SK-N-SH (cell line): ENCODE data around the gene SPAG6. TPM values are rescaled to one million over a fixed set of nuclear protein-coding genes. Genes with fewer than 3 reads are reported as not detected.
A peak's percentile ranks its signal among the peaks of the same experiment; 100 is the strongest.

Experiments used
- CTCF ChIA-PET: fragments of 300-600, 350-600 bp; formaldehyde crosslinking; extraction: SDS; loops from one replicate; lab custom pipeline; 2021; lab: Yijun Ruan, JAX
- POLR2A ChIA-PET: fragments of 350-600 bp; sonication (Branson Sonifier 250); formaldehyde crosslinking; extraction: SDS; loops from one replicate; lab custom pipeline; 2020; ENCODE audit warnings: antibody characterized with exemption, inconsistent platforms; lab: Yijun Ruan, JAX
- DNase-seq: peaks from one replicate; pipeline ENCODE4 v3.0.0; 2012
- H2AFZ ChIP-seq: fragments of 200-600 bp; sonication (generic); 2 replicates; pipeline ENCODE4 v1.8.1; 2016; ENCODE audit warnings: antibody characterized with exemption, mild to moderate bottlenecking, low read depth
- H3F3A ChIP-seq: fragments of 200-600 bp; sonication (generic); replicated peaks from 2 replicates; pipeline ENCODE3; 2016; ENCODE audit warnings: antibody characterized with exemption, mild to moderate bottlenecking; ENCODE audit not compliant: insufficient read depth
- H3K27ac ChIP-seq, 2 experiments: fragments of 200-500 bp in 1 of 2; fragments of 200-600 bp in 1 of 2; sonication (Bioruptor generic) in 1 of 2; sonication (generic), shearing (Covaris generic) in 1 of 2; 2 replicates each; pipeline versions ENCODE4 v1.5.1 to v1.6.1; 2014 to 2016; ENCODE audit warnings: low read depth in 2 of 2, inconsistent platforms in 1 of 2, low read length in 1 of 2, mild to moderate bottlenecking in 1 of 2, mixed read lengths in 1 of 2
- H3K27me3 ChIP-seq: fragments of 200-600 bp; sonication (generic), shearing (Covaris generic); 2 replicates; pipeline ENCODE4 v1.6.1; 2016; ENCODE audit warnings: mixed run types; ENCODE audit not compliant: insufficient read depth
- H3K36me3 ChIP-seq, 2 experiments: fragments of 200-500 bp in 1 of 2; fragments of 200-600 bp in 1 of 2; sonication (Bioruptor generic) in 1 of 2; sonication (generic) in 1 of 2; replicated peaks in 1 of 2; 2 replicates each; pipeline versions ENCODE3 to v1.5.1; 2014 to 2016; ENCODE audit warnings: low read length in 1 of 2, mild to moderate bottlenecking in 1 of 2; ENCODE audit not compliant: insufficient read depth in 2 of 2, control insufficient read depth in 1 of 2
- H3K4me1 ChIP-seq, 2 experiments: fragments of 200-500 bp in 1 of 2; fragments of 200-600 bp in 1 of 2; sonication (Bioruptor generic) in 1 of 2; sonication (generic), shearing (Covaris generic) in 1 of 2; 2 replicates each; pipeline versions ENCODE4 v1.5.1 to v1.6.1; 2014 to 2016; ENCODE audit warnings: low read depth in 1 of 2, low read length in 1 of 2, mixed run types in 1 of 2; ENCODE audit not compliant: insufficient read depth in 2 of 2, control insufficient read depth in 1 of 2
- H3K4me2 ChIP-seq: fragments of 200-600 bp; sonication (generic), shearing (Covaris generic); 2 replicates; pipeline ENCODE4 v1.6.1; 2017; ENCODE audit warnings: mixed run types
- H3K4me3 ChIP-seq, 2 experiments: fragments of 200-500 bp in 1 of 2; fragments of 200-600 bp in 1 of 2; sonication (Bioruptor generic) in 1 of 2; sonication (generic), shearing (Covaris generic) in 1 of 2; 2 replicates each; pipeline versions ENCODE4 v1.5.1 to v1.8.1; 2014 to 2016; ENCODE audit warnings: low read depth in 2 of 2, inconsistent platforms in 1 of 2, low read length in 1 of 2, mild to moderate bottlenecking in 1 of 2, mixed read lengths in 1 of 2, moderate library complexity in 1 of 2
- H3K79me2 ChIP-seq: fragments of 200-600 bp; sonication (generic); 2 replicates; pipeline ENCODE4 v1.8.1; 2017; ENCODE audit warnings: mild to moderate bottlenecking; ENCODE audit not compliant: insufficient read depth
- H3K9ac ChIP-seq: fragments of 200-600 bp; sonication (generic); 2 replicates; pipeline ENCODE4 v1.6.1; 2017; ENCODE audit warnings: mixed run types
- H3K9me2 ChIP-seq: fragments of 200-600 bp; sonication (generic); 2 replicates; pipeline ENCODE4 v1.6.1; 2017; ENCODE audit warnings: mixed run types
- H3K9me3 ChIP-seq: fragments of 200-600 bp; sonication (generic); 2 replicates; pipeline ENCODE4 v1.6.1; 2017; ENCODE audit warnings: mixed run types, mild to moderate bottlenecking, moderate library complexity
- H4K20me1 ChIP-seq: fragments of 200-600 bp; sonication (generic); 2 replicates; pipeline ENCODE4 v1.6.1; 2017; ENCODE audit warnings: mild to moderate bottlenecking, mixed run types; ENCODE audit not compliant: insufficient read depth
- ELF1 ChIP-seq: IDR thresholded peaks from 2 replicates; pipeline ENCODE4 v1.4.0; 2012
- FOXJ3 ChIP-seq: sonication (generic); formaldehyde crosslinking; IDR thresholded peaks from 2 replicates; pipeline ENCODE4 v1.5.1; 2020; ENCODE audit warnings: mild to moderate bottlenecking, missing genetic modification reagents
- GABPA ChIP-seq: IDR thresholded peaks from 2 replicates; pipeline ENCODE4 v1.4.0; 2012; ENCODE audit warnings: low read depth, mild to moderate bottlenecking
- GATA2 ChIP-seq: sonication (generic); formaldehyde crosslinking; IDR thresholded peaks from 2 replicates; pipeline ENCODE4 v1.5.0; 2020; ENCODE audit warnings: mild to moderate bottlenecking, missing genetic modification reagents
- NFIC ChIP-seq: IDR thresholded peaks from 2 replicates; pipeline ENCODE4 v1.4.0; 2012; ENCODE audit warnings: borderline replicate concordance
- NRF1 ChIP-seq: IDR thresholded peaks from 2 replicates; pipeline ENCODE4 v1.6.1; 2012; ENCODE audit warnings: low read depth, mild to moderate bottlenecking, low read length
- PBX3 ChIP-seq: IDR thresholded peaks from 2 replicates; pipeline ENCODE4; 2012
- POLR2AphosphoS5 ChIP-seq: IDR thresholded peaks from 2 replicates; pipeline ENCODE4 v1.6.1; 2012; ENCODE audit warnings: low read depth, low read length
- RAD21 ChIP-seq: IDR thresholded peaks from 2 replicates; pipeline ENCODE4 v1.6.1; 2012; ENCODE audit warnings: mild to moderate bottlenecking, low read length
- RCOR1 ChIP-seq: fragments of 150-350 bp; IDR thresholded peaks from 2 replicates; pipeline ENCODE4 v1.6.1; 2017; ENCODE audit warnings: antibody characterized with exemption, low read length
- RFX5 ChIP-seq: IDR thresholded peaks from 2 replicates; pipeline ENCODE4 v1.6.1; 2012; ENCODE audit warnings: mild to moderate bottlenecking, improper control_type of control experiment, low read length
- SIN3A ChIP-seq: IDR thresholded peaks from 2 replicates; pipeline ENCODE4 v1.6.1; 2012; ENCODE audit warnings: low read depth, mild to moderate bottlenecking, low read length, moderate library complexity, borderline replicate concordance
- SMC3 ChIP-seq: IDR thresholded peaks from 2 replicates; pipeline ENCODE4 v1.6.1; 2012; ENCODE audit warnings: low read depth, low read length, improper control_type of control experiment
- TAF1 ChIP-seq: IDR thresholded peaks from 2 replicates; pipeline ENCODE4 v1.6.1; 2012; ENCODE audit warnings: low read depth, mild to moderate bottlenecking, low read length, moderate library complexity, borderline replicate concordance
- TCF12 ChIP-seq: IDR thresholded peaks from 2 replicates; pipeline ENCODE4 v1.4.0; 2012
- ZBTB33 ChIP-seq: IDR thresholded peaks from 2 replicates; pipeline ENCODE4 v1.4.0; 2012; ENCODE audit warnings: low read depth, borderline replicate concordance
- WGBS: methylation state at CpG from one replicate; pipeline ENCODE4 v1.1.6; 2017; ENCODE audit warnings: low lambda C conversion rate; 5-methylcytosine and 5-hydroxymethylcytosine counted together
- polyA plus RNA-seq, 3 experiments: library from polyadenylated mRNA; depleted of rRNA; stranded (reverse); fragments of >200 nt; gene quantifications; 2 replicates each; pipeline ENCODE4 v1.2.3, GENCODE V29; 2012
- TF ChIP-seq, protein P1 (sequence below): fragments of 150-350 bp; IDR thresholded peaks from 2 replicates; pipeline ENCODE4 v1.6.1; 2016; ENCODE audit warnings: mild to moderate bottlenecking, low read depth, low read length
- TF ChIP-seq, protein P2 (sequence below): fragments of 150-350 bp; IDR thresholded peaks from 2 replicates; pipeline ENCODE4 v1.6.1; 2017; ENCODE audit warnings: antibody characterized with exemption, low read length, low read depth, borderline replicate concordance

SPAG6 gene
- polyA plus RNA-seq, 1 of the 3 experiments (the other 2 are of a cell fraction): 0.77 TPM

- Histone ChIP-seq H3K4me2 (peak overlapping the region; percentile 91), H3K4me1 (peaks cover 5 to 14% of the 10 kb centered on the region in 2 experiments; a peak in 3 of 4 replicates), H3K4me3 (peak overlapping the region; percentile 57 to 93), H3K9ac (peak overlapping the region; percentile 91), H3K79me2 (peaks cover 26% of the 10 kb centered on the region), H2AFZ (peak overlapping the region; percentile 95), H3K27ac (peak overlapping the region; percentile 81 to 96), H3K36me3 (peaks cover 5 to 8% of the 10 kb centered on the region in 2 experiments), H3F3A (peaks cover 23% of the 10 kb centered on the region), H4K20me1 (no peaks in the 10 kb centered on the region), H3K27me3 (no peaks in the 10 kb centered on the region), H3K9me2 (no peaks in the 10 kb centered on the region), H3K9me3 (no peaks in the 10 kb centered on the region)
- WGBS: 5% methylated on average over 18 of the region's 53 CpGs
- DNase-seq: peak; percentile 24
- POLR2A ChIA-PET: interaction anchor here (0.5 to 2.2 kb wide), 11 partner anchors 9 to 784 kb away, joined by 3 to 38 read pairs (median 3); partner anchors contain the start of genes DNAJC1 and SPAG6
- CTCF ChIA-PET: interaction anchor here (0.7 to 1.8 kb wide), 11 partner anchors 25 to 1358 kb away, joined by 3 to 10 read pairs (median 3); no protein-coding TSS in a partner anchor
- 0 out of 2 replicates have a peak, but pooled peaks have one; percentile 7 for TF ChIP-seq SIN3A
- no peak for TF ChIP-seq NRF1
Observed at GRCh38 chr10:22315455-22316285, 29.6 kb upstream of the SPAG6 start.

GRCh38 chr10:22316286-22317075, 28.8 kb upstream of the SPAG6 start, which contains the start of gene COMMD3:
Gene COMMD3, plus strand, starts transcription at chr10:22316388. Its CDS starts 30 bp downstream, at chr10:22316418.
- Histone ChIP-seq H3K4me2 (peak within 1 kb of the TSS; percentile 96), H3K9ac (peak within 1 kb of the TSS; percentile 91), H3F3A (peaks cover 23% of the 10 kb centered on the region), H3K4me3 (peak within 1 kb of the TSS; percentile 57 to 93), H2AFZ (peak within 1 kb of the TSS; percentile 95), H3K9me2 (no peaks in the 10 kb centered on the region), H3K4me1 (peaks cover 5 to 14% of the 10 kb centered on the region in 2 experiments; a peak in 3 of 4 replicates), H3K27ac (peak within 1 kb of the TSS; percentile 81 to 96), H3K27me3 (no peaks in the 10 kb centered on the region), H3K9me3 (no peaks in the 10 kb centered on the region), H3K79me2 (peaks cover 26% of the 10 kb centered on the region), H3K36me3 (peaks cover 5 to 8% of the 10 kb centered on the region in 2 experiments), H4K20me1 (no peaks in the 10 kb centered on the region)
- ChIA-PET POLR2A (interaction anchor here (0.5 to 2.2 kb wide), 11 partner anchors 8 to 785 kb away, joined by 3 to 38 read pairs (median 3); partner anchors contain the start of genes DNAJC1 and SPAG6), CTCF (interaction anchor here (0.7 to 1.8 kb wide), 9 partner anchors 25 to 1359 kb away, joined by 3 to 10 read pairs (median 3); no protein-coding TSS in a partner anchor)
- peak; percentile 91 for DNase-seq
- 2% methylated on average over 11 of the region's 63 CpGs for WGBS
- TF ChIP-seq GABPA (peak; percentile 82), PBX3 (no peak), TCF12 (peak; percentile 31; the same call in 1 of the 2 replicates), ELF1 (0 out of 2 replicates have a peak, but pooled peaks have one; percentile 55), SMC3 (no peak), POLR2AphosphoS5 (peak; percentile 89), RCOR1 (no peak), RFX5 (no peak), FOXJ3 (CRISPR knock-in tag) (0 out of 2 replicates have a peak, but pooled peaks have one; percentile 54), RAD21 (no peak), GATA2 (CRISPR knock-in tag) (no peak), NFIC (no peak), TAF1 (peak; percentile 79), ZBTB33 (no peak)
- TF ChIP-seq, protein P1, sequence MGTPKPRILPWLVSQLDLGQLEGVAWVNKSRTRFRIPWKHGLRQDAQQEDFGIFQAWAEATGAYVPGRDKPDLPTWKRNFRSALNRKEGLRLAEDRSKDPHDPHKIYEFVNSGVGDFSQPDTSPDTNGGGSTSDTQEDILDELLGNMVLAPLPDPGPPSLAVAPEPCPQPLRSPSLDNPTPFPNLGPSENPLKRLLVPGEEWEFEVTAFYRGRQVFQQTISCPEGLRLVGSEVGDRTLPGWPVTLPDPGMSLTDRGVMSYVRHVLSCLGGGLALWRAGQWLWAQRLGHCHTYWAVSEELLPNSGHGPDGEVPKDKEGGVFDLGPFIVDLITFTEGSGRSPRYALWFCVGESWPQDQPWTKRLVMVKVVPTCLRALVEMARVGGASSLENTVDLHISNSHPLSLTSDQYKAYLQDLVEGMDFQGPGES: no peak
- TF ChIP-seq, protein P2, sequence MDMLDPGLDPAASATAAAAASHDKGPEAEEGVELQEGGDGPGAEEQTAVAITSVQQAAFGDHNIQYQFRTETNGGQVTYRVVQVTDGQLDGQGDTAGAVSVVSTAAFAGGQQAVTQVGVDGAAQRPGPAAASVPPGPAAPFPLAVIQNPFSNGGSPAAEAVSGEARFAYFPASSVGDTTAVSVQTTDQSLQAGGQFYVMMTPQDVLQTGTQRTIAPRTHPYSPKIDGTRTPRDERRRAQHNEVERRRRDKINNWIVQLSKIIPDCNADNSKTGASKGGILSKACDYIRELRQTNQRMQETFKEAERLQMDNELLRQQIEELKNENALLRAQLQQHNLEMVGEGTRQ: peak; percentile 78; the same call in 1 of the 2 replicates
